HG02588 (cell line): Measurements from ENCODE around the gene HLA-DRB1.
A peak's percentile ranks its signal among the peaks of the same experiment; 100 is the strongest.

Source experiments
- ATAC-seq: cut with Tn5 transposase; IDR thresholded peaks from one replicate; pipeline ENCODE4 v1.9.1; 2021; ENCODE audit warnings: mild to moderate bottlenecking, moderate library complexity; ENCODE audit not compliant: unreplicated experiment

Gene HLA-DRB1

DNA sequence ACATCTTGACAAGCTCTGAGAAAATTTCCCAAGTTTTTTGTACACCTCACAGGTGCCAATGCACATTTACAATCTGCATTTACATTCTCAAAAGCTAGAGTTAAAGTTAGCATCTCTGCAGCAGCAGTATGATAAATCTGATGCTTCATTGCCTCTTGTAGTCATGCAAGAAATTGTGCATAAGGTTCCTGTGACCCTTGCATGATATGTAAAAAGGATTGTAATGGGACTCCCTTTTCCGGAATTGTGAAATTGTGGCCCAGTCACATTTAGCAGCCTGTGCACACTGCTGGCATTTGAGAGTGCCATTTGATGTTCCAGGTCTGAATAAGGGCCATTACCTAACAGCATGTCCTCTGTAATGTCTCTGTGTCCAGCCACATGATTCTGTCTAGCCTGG is 24.1 kb downstream of the HLA-DRB1 start:
- ATAC-seq, result no peak

DNA sequence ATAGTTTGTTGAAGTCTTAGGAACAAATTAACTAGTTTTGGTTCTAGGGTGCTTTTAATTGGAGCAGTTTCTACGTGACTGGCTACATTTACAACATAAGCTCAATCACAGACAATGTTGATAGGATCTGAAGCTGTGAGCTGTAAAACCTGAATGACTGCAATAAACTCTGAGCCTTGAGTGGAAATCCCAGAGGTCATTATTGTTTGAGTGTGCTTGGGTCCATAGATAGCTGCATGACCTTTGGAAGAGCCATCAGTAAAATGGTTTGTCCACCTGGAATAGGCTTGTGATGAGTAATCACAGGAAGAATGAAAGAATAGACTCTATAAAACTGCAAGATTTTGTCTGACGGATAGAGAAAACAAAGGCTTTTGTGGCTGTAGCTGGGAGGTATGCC is 26.7 kb downstream of the HLA-DRB1 start:
- no peak for ATAC-seq

DNA sequence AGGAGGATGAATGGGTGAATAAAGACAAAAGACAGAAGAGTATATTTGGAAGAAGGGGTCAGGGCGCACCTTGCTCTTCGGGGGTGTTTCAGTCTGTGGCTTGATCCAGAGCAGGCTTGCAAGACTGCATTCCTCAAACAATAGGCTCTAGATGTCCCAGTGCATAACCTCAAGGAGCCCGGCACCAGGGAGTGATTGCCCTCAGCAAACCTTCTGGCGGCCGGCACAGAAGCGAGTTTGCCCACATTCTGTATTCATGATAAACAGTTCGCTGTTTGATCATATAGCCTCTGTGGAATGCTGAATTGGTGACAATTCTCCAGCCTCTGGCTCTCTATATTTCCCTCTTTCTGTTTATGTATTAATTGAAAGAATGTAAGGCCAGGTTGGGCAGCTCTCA is 29.9 kb downstream of the HLA-DRB1 start:
- no peak for ATAC-seq

DNA sequence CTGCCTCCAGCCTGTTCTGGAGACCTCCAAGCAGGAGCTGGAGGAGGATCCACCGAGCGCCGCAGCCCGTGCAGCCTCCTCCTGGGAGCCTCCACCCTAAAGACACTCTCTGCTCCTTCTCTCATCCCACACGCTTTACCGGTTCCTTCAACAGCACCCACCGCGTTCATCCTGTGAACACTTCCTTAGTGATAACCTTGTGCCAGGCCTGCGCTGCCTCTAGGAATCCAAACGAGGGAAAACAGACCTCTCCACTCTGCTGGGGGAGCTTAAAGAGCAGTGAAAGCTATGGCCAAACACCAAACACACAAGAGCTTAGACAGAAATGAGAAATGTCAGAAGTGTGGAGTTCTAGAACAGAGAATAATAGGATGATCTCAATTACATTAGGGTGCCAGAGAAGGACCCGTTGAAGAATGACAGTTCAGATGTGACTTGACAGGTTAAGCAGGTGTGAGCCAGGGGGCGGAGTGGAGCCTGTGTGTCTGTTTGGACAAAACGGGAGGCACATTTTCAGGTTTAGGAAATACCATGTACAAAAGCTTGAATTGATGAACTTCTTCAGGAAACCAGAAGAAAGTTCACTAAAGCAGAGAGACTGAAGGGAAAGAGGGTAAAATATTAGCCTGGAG is 31.1 kb downstream of the HLA-DRB1 start:
- no peak for ATAC-seq

DNA sequence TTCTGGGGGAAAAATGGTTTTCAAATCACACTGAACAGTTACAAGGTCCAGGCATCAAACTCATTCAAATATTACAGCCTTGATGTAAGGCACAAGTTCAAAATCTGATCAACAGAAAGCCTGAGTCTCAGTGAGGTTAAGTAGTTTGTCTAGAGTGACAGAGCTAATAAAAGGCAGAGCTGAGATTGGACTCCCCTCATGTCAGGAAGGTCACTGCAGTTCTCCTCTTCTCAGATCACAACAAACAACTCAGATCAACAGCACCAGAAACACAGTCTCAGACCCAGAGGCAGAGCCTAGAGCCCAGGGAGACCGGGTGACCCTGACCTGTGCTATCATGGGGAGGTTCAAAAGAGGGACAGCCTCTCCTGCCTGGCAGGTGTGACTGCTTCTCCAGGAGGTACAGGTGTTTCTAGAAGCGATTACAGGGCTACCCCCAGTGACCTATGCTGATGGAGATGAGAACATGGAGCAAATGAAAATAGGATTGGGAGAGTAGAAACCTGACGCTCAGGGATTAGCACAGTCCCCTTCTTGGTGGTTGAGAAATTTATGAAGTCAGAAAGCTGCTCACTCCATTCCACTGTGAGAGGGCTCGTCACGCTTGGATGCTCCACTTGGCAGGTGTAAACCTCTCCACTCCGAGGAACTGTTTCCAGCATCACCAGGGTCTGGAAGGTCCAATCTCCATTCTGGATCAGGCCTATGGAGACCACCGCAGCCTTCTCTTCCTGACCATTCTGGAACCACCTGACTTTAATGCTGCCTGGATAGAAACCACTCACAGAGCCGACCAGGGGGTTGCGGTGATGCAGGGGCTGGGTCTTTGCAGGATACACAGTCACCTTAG is 35.3 kb downstream of the HLA-DRB1 start:
- no peak for ATAC-seq

DNA sequence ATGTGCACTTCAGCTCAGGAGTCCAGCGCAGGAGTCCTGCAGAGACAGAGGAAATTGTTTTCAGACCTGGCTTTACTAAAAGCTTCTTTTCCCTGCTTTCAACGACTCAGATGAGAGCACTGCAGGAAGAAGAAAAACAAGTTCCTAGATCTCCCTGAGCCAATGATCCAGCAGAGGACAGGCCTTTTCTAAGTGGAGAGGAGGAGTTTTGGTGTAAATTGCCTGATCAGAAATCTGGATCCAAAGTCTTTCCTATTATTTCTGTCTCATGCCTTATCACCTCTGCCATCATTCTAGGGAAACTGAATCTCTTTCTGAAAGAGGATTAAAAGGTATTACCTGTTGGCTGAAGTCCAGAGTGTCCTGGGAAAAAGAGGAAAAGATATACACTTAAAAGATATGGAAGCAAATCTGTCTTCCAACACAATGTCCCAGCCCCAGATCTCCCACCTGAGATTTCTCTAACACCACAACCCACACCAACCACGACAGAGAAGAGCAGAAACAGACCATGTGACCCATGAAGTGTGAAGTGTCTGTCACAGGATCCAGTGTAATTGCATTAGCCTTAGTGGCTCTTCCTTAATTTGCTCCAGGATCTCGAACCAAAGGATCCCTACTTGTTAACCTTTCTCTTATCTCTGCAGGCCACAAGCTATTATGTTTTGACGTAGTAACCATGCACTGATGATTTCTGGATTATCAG is 36.5 kb downstream of the HLA-DRB1 start:
- ATAC-seq, result no peak

DNA sequence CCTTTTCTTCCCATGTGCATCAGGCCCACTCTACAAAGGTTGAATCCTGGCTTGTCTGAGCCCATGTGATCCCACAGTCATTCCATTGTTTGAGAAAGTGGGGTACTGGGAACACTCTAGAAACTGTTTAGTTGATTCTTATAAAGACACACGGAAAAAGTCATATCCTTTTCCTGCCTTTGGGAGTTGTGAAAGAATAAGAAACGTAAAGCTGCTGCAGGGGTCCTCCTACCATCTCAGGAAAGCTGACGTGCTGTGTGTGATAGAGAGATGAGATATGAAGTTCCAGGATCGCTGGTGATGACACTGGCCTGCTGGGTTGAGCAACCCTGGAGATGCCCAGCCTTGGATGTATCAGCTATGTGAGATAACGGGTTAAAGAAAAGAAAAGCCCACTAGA is 38.2 kb downstream of the HLA-DRB1 start:
- ATAC-seq, result no peak

DNA sequence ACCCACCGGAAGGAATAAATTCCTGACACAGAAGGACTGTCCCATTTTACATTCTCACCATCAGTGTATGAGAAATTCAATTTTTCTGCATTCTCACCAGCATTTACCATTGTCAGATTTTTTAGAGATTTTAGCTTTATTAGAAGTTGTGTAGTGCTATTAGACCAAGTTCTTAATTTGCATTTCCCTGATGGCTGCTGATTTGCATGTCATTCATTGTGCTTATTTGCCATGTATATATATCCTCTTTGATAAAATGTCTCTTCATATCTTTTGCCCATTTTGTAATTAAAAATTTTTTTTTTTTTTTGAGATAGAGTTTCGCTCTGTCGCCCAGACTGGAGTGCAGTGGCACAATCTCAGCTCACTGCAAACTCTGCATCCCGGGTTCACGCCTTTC is 49.8 kb downstream of the HLA-DRB1 start:
- ATAC-seq, result no peak

DNA sequence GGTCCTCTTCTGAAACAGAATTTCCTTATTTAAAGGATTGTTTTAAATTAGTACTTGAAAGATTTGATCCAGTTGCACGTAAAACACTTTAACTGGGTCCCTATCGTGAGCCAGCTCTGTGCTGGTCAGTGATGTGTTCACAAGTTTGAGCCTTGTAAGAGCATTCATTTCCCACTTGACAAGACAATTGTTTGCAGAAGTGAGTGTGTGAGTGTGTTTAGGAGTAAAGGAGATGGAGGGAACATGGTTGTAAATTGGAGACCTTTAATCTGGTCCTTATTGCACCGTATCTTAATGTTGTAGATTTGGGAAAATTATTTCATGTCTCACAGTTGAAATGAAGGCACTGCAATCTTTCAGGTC is 59.2 kb downstream of the HLA-DRB1 start:
- peak; percentile 41 for ATAC-seq

DNA sequence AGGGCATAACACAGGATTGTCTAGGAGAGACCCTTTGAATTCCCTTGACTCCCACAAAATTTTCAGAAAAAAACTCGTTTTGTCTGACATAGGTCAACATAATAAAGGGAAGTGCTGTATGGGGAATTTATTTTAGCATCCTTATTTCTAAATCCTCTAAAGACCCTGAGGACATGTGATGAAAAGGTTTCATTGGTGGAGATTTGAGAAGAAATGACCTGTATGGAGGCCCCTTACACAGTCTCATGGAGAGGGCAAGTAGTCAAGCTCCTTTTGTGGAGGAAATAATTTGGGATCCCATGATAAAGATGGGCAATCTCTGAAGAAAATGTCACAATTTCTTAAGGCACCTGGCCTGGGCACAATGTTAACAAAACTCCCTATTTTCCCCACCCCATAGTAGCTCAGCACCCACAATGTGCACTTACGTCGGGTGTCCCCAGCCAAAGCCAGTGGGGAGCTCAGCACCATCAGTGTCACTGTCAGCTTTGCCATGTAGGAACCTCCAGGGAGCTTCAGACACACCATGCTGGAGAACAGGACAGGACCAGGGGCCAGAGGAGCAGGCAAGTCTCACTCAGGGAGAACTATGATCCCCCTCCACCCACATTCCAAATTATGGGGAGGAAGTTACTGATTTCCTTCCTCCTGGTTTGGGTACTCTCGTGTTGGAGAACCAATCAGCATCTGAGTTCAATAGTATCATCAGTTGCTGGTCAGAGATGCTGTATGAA is 59.8 kb downstream of the HLA-DRB1 start, which contains the start of gene HLA-DRB5:
TSS of gene HLA-DRB5 (minus strand) at position 591 of the 734 bp plus-strand sequence. CDS start at position 528, 63 bp downstream.
- peak; percentile 81 for ATAC-seq
